GM12891 (cell line): ENCODE data around the gene NCBP2.

Source experiments
- PAX5 ChIP-seq: IDR thresholded peaks from 2 replicates; pipeline ENCODE4 v1.6.1; 2011; ENCODE audit warnings: low read length, moderate library complexity, mild to moderate bottlenecking; ENCODE audit not compliant: insufficient read depth, severe bottlenecking
- POLR2A ChIP-seq: IDR thresholded peaks from 2 replicates; pipeline ENCODE4 v1.6.1; 2011; ENCODE audit warnings: low read depth, low read length, control low read depth
- POLR2AphosphoS5 ChIP-seq: IDR thresholded peaks from 2 replicates; pipeline ENCODE4 v1.6.1; 2011; ENCODE audit warnings: low read depth, low read length, control low read depth
- POU2F2 ChIP-seq: IDR thresholded peaks from 2 replicates; pipeline ENCODE4 v1.6.1; 2011; ENCODE audit warnings: low read depth, mild to moderate bottlenecking, control low read depth, low read length, moderate library complexity
- SPI1 ChIP-seq: IDR thresholded peaks from 2 replicates; pipeline ENCODE4 v1.6.1; 2011; ENCODE audit warnings: low read depth, low read length, control low read depth
- TAF1 ChIP-seq: IDR thresholded peaks from 2 replicates; pipeline ENCODE4 v1.6.1; 2011; ENCODE audit warnings: low read depth, low read length, control low read depth

- TF ChIP-seq POLR2A, result no peak
- no peak for TF ChIP-seq TAF1
- TF ChIP-seq POLR2AphosphoS5, result no peak
- TF ChIP-seq SPI1, result no peak
- no peak for TF ChIP-seq PAX5
- no peak for TF ChIP-seq POU2F2
These were observed 33.0 kb upstream of the NCBP2 start for GRCh38 chr3:196975349-196975748.
